ENCODE results near the gene LCE3C.

DNA sequence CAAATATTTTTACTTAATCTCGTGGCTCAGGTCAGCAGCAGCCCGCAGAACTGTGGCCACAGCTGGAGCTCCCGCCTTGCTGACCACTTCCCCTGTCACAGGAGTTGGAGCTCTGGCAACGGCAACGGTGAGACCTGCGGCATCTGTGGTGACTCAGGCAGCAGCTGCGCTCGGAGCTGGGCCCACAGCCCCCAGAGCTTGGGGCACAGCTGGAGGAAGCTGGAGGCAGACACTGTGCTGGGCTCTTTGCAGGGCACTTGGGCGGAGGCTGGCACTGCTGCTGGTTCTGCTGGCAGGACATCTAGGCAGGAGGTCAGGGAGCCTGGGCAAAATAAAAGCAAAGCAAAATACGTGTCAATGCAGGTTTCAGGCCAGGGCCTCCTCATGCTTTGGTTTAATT, 22.8 kb downstream of the LCE3C start, which contains the start of gene LCE3A:
- TF ChIP-seq STAT6 (CRISPR knock-in tag; conservative IDR thresholded peaks at IDR 0.05; ENCODE audit: low read depth), result no peak
- TF ChIP-seq, protein P1, sequence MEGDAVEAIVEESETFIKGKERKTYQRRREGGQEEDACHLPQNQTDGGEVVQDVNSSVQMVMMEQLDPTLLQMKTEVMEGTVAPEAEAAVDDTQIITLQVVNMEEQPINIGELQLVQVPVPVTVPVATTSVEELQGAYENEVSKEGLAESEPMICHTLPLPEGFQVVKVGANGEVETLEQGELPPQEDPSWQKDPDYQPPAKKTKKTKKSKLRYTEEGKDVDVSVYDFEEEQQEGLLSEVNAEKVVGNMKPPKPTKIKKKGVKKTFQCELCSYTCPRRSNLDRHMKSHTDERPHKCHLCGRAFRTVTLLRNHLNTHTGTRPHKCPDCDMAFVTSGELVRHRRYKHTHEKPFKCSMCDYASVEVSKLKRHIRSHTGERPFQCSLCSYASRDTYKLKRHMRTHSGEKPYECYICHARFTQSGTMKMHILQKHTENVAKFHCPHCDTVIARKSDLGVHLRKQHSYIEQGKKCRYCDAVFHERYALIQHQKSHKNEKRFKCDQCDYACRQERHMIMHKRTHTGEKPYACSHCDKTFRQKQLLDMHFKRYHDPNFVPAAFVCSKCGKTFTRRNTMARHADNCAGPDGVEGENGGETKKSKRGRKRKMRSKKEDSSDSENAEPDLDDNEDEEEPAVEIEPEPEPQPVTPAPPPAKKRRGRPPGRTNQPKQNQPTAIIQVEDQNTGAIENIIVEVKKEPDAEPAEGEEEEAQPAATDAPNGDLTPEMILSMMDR (IDR thresholded peaks at IDR 0.05), result no peak
- TF ChIP-seq PRRX2 (CRISPR knock-in tag; IDR thresholded peaks at IDR 0.05), result no peak
- no peak for TF ChIP-seq E2F4 (CRISPR knock-in tag; IDR thresholded peaks at IDR 0.05; ENCODE audit: borderline replicate concordance, low read depth)
- no peak for TF ChIP-seq CREB1 (CRISPR knock-in tag; IDR thresholded peaks at IDR 0.05)
- TF ChIP-seq EMX1 (CRISPR knock-in tag; IDR thresholded peaks at IDR 0.05), result no peak
- TF ChIP-seq, protein P2, sequence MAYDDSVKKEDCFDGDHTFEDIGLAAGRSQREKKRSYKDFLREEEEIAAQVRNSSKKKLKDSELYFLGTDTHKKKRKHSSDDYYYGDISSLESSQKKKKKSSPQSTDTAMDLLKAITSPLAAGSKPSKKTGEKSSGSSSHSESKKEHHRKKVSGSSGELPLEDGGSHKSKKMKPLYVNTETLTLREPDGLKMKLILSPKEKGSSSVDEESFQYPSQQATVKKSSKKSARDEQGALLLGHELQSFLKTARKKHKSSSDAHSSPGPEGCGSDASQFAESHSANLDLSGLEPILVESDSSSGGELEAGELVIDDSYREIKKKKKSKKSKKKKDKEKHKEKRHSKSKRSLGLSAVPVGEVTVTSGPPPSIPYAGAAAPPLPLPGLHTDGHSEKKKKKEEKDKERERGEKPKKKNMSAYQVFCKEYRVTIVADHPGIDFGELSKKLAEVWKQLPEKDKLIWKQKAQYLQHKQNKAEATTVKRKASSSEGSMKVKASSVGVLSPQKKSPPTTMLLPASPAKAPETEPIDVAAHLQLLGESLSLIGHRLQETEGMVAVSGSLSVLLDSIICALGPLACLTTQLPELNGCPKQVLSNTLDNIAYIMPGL (CRISPR knock-in tag; IDR thresholded peaks at IDR 0.05), result no peak
- TF ChIP-seq OVOL2 (CRISPR knock-in tag; IDR thresholded peaks at IDR 0.05; ENCODE audit: borderline replicate concordance), result no peak
- no peak for TF ChIP-seq TEAD1 (CRISPR knock-in tag; IDR thresholded peaks at IDR 0.05)
- TF ChIP-seq MAX (CRISPR knock-in tag; IDR thresholded peaks at IDR 0.05), result no peak
- TF ChIP-seq PRDM15 (CRISPR knock-in tag; IDR thresholded peaks at IDR 0.05), result no peak
- TF ChIP-seq, protein P3, sequence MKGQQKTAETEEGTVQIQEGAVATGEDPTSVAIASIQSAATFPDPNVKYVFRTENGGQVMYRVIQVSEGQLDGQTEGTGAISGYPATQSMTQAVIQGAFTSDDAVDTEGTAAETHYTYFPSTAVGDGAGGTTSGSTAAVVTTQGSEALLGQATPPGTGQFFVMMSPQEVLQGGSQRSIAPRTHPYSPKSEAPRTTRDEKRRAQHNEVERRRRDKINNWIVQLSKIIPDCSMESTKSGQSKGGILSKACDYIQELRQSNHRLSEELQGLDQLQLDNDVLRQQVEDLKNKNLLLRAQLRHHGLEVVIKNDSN (CRISPR knock-in tag; IDR thresholded peaks at IDR 0.05), result no peak
